Measurements from ENCODE around the gene RALGAPA1. TPM values are rescaled to one million over a fixed set of nuclear protein-coding genes. Genes with fewer than 3 reads are reported as not detected.

RALGAPA1 gene
- polyA plus RNA-seq, 1 of the 3 experiments (the other 2 are of a cell fraction) = 3.6 TPM

GRCh38 chr14:35752380-35752779 is 56.7 kb downstream of the RALGAPA1 start:
- no peak for TF ChIP-seq POLR2AphosphoS5 (IDR thresholded peaks at IDR 0.05; ENCODE audit: low read depth, low read length)
- no peak for TF ChIP-seq PBX3 (IDR thresholded peaks at IDR 0.05)
- TF ChIP-seq GATA2 (CRISPR knock-in tag; IDR thresholded peaks at IDR 0.05) = no peak
- TF ChIP-seq RXRA (IDR thresholded peaks at IDR 0.05; ENCODE audit: borderline replicate concordance, low read depth) = no peak
- TF ChIP-seq EP300 (IDR thresholded peaks at IDR 0.05; ENCODE audit: borderline replicate concordance in 1 of 2, low read depth in 1 of 2, low read length in 1 of 2) = no peak
- no peak for TF ChIP-seq SMC3 (IDR thresholded peaks at IDR 0.05; ENCODE audit: low read depth, low read length)
- TF ChIP-seq FOSL2 (IDR thresholded peaks at IDR 0.05; ENCODE audit: borderline replicate concordance, low read depth) = no peak
- no peak for TF ChIP-seq NFIC (IDR thresholded peaks at IDR 0.05; ENCODE audit: borderline replicate concordance)
- TF ChIP-seq GABPA (IDR thresholded peaks at IDR 0.05; ENCODE audit: low read depth) = no peak
- TF ChIP-seq MAX (IDR thresholded peaks at IDR 0.05; ENCODE audit: low read depth) = no peak
- no peak for TF ChIP-seq YY1 (IDR thresholded peaks at IDR 0.05; ENCODE audit: low read depth)
- no peak for TF ChIP-seq JUND (IDR thresholded peaks at IDR 0.05)
- no peak for TF ChIP-seq TAF1 (IDR thresholded peaks at IDR 0.05; ENCODE audit: borderline replicate concordance, low read depth, low read length)
- TF ChIP-seq REST (IDR thresholded peaks at IDR 0.05; ENCODE audit: low read depth, low read length) = no peak
- no peak for TF ChIP-seq MXI1 (IDR thresholded peaks at IDR 0.05; ENCODE audit: low read depth, low read length)
- no peak for TF ChIP-seq TCF12 (IDR thresholded peaks at IDR 0.05)
- Histone ChIP-seq H3F3A (replicated peaks; ENCODE audit: insufficient read depth) (peaks cover 2% of the 10 kb centered on the region), H3K79me2 (ENCODE audit: insufficient read depth) (no peaks in the 10 kb centered on the region), H2AFZ (ENCODE audit: low read depth) (no peak overlapping the region), H3K9ac (no peak overlapping the region), H3K27me3 (ENCODE audit: insufficient read depth) (no peaks in the 10 kb centered on the region), H3K27ac (ENCODE audit: low read depth in 2 of 2, low read length in 1 of 2) (no peak overlapping the region), H3K4me2 (no peak overlapping the region), H3K9me2 (no peaks in the 10 kb centered on the region), H3K4me3 (ENCODE audit: low read depth in 2 of 2, low read length in 1 of 2) (no peak overlapping the region), H4K20me1 (ENCODE audit: insufficient read depth) (no peaks in the 10 kb centered on the region), H3K4me1 (ENCODE audit: control insufficient read depth in 1 of 2, insufficient read depth in 2 of 2, low read depth in 1 of 2, low read length in 1 of 2) (no peaks in the 10 kb centered on the region), H3K9me3 (no peaks in the 10 kb centered on the region; the same call in 1 of the 2 replicates), H3K36me3 (replicated peaks in 1 of 2; ENCODE audit: control insufficient read depth in 1 of 2, insufficient read depth in 2 of 2, low read length in 1 of 2) (peaks cover 37 to 50% of the 10 kb centered on the region in 2 experiments)
- 89% methylated on average over 3 of the region's 3 CpGs for WGBS (ENCODE audit: low lambda C conversion rate)
- DNase-seq = no peak
- ChIA-PET POLR2A (no interaction called here), CTCF (no interaction called here)
